ENCODE measurements around the gene SLC25A20. TPM values are rescaled to one million over a fixed set of nuclear protein-coding genes. Genes with fewer than 3 reads are reported as not detected.

The SLC25A20 gene
- polyA plus RNA-seq, 1 donor (not counting 4 experiments of a cell fraction or from before 2014, with no cell fraction given) = 22.4 TPM

DNA sequence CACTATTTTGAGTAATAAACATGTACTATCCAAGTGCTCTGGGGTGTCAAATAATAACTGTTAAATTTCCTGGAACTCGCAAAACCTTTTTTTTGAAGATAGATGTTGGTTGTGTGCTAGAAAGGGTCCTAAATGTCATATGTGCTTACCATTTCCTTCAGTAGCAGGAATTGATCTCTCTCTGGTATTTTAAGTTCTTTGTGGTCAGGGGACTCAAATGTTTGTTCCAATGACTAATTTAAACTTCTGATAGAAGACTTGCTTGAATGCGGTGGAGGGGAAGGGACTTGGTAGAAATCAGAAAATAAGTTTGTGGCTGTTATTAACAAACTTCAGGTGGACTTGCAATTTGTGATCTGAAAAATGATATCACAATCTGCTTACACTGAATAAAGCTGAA, 46.8 kb upstream of the SLC25A20 start:
- Histone ChIP-seq H4K20me1 (ENCODE audit: control insufficient read depth, extremely low read depth, insufficient read depth, low read length) (peaks cover 9% of the 10 kb centered on the region), H3K4me1 (ENCODE audit: control insufficient read depth, extremely low read depth, insufficient read depth, low read length) (no peaks in the 10 kb centered on the region), H3K27ac (ENCODE audit: control insufficient read depth, insufficient read depth, low read length) (no peak overlapping the region), H3K4me2 (ENCODE audit: control insufficient read depth, extremely low read depth, insufficient read depth, low read depth, low read length) (no peak overlapping the region), H2AFZ (ENCODE audit: control insufficient read depth, low read length) (no peak overlapping the region), H3K79me2 (ENCODE audit: control insufficient read depth, insufficient read depth, low read length) (peaks cover 50% of the 10 kb centered on the region), H3K9me3 (ENCODE audit: control insufficient read depth, low read depth, low read length) (no peaks in the 10 kb centered on the region), H3K9ac (ENCODE audit: control insufficient read depth, extremely low read depth, insufficient read depth, low read length) (no peak overlapping the region), H3K9me1 (ENCODE audit: control insufficient read depth, extremely low read depth, insufficient read depth, low read length) (peaks cover 3% of the 10 kb centered on the region), H3K36me3 (ENCODE audit: control insufficient read depth in 2 of 2, extremely low read depth in 1 of 2, insufficient read depth in 2 of 2, low read length in 2 of 2) (peaks cover 6 to 7% of the 10 kb centered on the region in 2 experiments), H3K27me3 (ENCODE audit: control insufficient read depth, extremely low read depth, insufficient read depth, low read length) (no peaks in the 10 kb centered on the region), H3K4me3 (ENCODE audit: control insufficient read depth in 2 of 3, extremely low read depth in 1 of 3, insufficient read depth in 2 of 3, low read depth in 1 of 3, low read length in 3 of 3) (no peak overlapping the region)
- TF ChIP-seq, protein P1, sequence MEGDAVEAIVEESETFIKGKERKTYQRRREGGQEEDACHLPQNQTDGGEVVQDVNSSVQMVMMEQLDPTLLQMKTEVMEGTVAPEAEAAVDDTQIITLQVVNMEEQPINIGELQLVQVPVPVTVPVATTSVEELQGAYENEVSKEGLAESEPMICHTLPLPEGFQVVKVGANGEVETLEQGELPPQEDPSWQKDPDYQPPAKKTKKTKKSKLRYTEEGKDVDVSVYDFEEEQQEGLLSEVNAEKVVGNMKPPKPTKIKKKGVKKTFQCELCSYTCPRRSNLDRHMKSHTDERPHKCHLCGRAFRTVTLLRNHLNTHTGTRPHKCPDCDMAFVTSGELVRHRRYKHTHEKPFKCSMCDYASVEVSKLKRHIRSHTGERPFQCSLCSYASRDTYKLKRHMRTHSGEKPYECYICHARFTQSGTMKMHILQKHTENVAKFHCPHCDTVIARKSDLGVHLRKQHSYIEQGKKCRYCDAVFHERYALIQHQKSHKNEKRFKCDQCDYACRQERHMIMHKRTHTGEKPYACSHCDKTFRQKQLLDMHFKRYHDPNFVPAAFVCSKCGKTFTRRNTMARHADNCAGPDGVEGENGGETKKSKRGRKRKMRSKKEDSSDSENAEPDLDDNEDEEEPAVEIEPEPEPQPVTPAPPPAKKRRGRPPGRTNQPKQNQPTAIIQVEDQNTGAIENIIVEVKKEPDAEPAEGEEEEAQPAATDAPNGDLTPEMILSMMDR (optimal IDR thresholded peaks at IDR 0.05 in 1 of 3, IDR thresholded peaks at IDR 0.05 in 1 of 3, conservative IDR thresholded peaks at IDR 0.05 in 1 of 3; ENCODE audit: extremely low read depth in 1 of 3, insufficient read depth in 2 of 3, low read length in 3 of 3) = no peak
- TF ChIP-seq EZH2 (IDR thresholded peaks at IDR 0.05; ENCODE audit: low read length) = no peak
- DNase-seq (ENCODE audit: low read depth, low spot score) (no peak), FAIRE-seq (no peak)
- dilution Hi-C loops (cut with MboI; ENCODE audit: extremely low pct_ligation_motif_present, low sequenced_read_pairs) = no loop called here

DNA sequence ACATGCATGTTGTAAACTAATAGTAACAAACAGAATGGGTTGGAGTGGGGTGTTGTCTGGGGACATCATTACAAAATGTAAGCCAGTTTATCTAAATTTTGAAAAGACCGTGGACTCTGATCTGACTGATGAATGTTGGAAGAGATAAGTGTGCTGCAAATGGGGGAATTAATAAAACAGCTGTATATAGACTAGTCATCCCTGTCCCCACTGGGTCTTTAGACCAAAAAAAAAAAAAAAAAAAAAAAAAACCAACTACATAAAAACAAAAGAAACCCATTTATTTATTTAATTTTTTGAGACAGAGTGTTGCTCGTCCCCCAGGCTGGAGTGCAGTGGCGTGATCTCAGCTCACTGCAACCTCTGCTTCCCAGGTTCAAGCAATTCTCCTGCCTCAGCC, 40.0 kb upstream of the SLC25A20 start:
- no peak overlapping the region for H2AFZ ChIP-seq (ENCODE audit: control insufficient read depth, low read length)
- no peak for DNase-seq (ENCODE audit: low read depth, low spot score)
- peaks cover 49% of the 10 kb centered on the region for H3K79me2 ChIP-seq (ENCODE audit: control insufficient read depth, insufficient read depth, low read length)
- no peak overlapping the region for H3K27ac ChIP-seq (ENCODE audit: control insufficient read depth, insufficient read depth, low read length)
- H3K27me3 ChIP-seq (ENCODE audit: control insufficient read depth, extremely low read depth, insufficient read depth, low read length) = no peaks in the 10 kb centered on the region
- no peak for TF ChIP-seq EZH2 (IDR thresholded peaks at IDR 0.05; ENCODE audit: low read length)
- TF ChIP-seq, protein P1 (optimal IDR thresholded peaks at IDR 0.05 in 1 of 3, IDR thresholded peaks at IDR 0.05 in 1 of 3, conservative IDR thresholded peaks at IDR 0.05 in 1 of 3; ENCODE audit: extremely low read depth in 1 of 3, insufficient read depth in 2 of 3, low read length in 3 of 3) = no peak
- dilution Hi-C loops (cut with MboI; ENCODE audit: extremely low pct_ligation_motif_present, low sequenced_read_pairs) = no loop called here
- FAIRE-seq = no peak
- no peak overlapping the region for H3K4me3 ChIP-seq (ENCODE audit: control insufficient read depth in 2 of 3, extremely low read depth in 1 of 3, insufficient read depth in 2 of 3, low read depth in 1 of 3, low read length in 3 of 3)
- no peaks in the 10 kb centered on the region for H3K4me1 ChIP-seq (ENCODE audit: control insufficient read depth, extremely low read depth, insufficient read depth, low read length)
- H3K9me1 ChIP-seq (ENCODE audit: control insufficient read depth, extremely low read depth, insufficient read depth, low read length) = peaks cover 2% of the 10 kb centered on the region
- H3K4me2 ChIP-seq (ENCODE audit: control insufficient read depth, extremely low read depth, insufficient read depth, low read depth, low read length) = no peak overlapping the region
- peaks cover 2 to 18% of the 10 kb centered on the region in 2 experiments for H3K36me3 ChIP-seq (ENCODE audit: control insufficient read depth in 2 of 2, extremely low read depth in 1 of 2, insufficient read depth in 2 of 2, low read length in 2 of 2)
- H3K9ac ChIP-seq (ENCODE audit: control insufficient read depth, extremely low read depth, insufficient read depth, low read length) = no peak overlapping the region
- H3K9me3 ChIP-seq (ENCODE audit: control insufficient read depth, low read depth, low read length) = no peaks in the 10 kb centered on the region
- peaks cover 2% of the 10 kb centered on the region for H4K20me1 ChIP-seq (ENCODE audit: control insufficient read depth, extremely low read depth, insufficient read depth, low read length)
